ENCODE results near the gene INPP5A. TPM values are rescaled to one million over a fixed set of nuclear protein-coding genes. Genes with fewer than 3 reads are reported as not detected.

INPP5A gene
- polyA plus RNA-seq, 6 donors from 2014 or later: 1.3 to 6.7 (median 2.1) TPM

DNA sequence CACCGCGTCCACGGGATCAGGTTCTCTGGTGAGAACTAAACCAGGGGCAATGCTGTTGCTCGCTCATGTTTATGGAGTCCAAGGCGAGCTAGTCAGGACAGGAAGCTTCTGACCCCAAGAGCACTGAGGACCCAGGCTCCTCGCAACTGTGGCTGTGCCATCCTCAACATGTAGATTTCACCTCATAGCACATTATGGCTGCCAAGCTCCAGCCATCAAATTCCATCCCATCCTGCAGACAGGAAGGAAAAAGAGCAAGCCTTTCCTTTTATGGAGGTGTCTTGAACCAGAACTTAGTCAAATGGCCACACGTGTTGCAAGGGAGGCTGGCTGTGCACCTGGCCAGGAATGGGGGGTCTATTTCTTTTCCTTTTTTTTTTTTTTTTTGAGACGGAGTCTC, 264.5 kb downstream of the INPP5A start:
- H3K36me3 Mint-ChIP-seq: no peaks in the 10 kb centered on the region

DNA sequence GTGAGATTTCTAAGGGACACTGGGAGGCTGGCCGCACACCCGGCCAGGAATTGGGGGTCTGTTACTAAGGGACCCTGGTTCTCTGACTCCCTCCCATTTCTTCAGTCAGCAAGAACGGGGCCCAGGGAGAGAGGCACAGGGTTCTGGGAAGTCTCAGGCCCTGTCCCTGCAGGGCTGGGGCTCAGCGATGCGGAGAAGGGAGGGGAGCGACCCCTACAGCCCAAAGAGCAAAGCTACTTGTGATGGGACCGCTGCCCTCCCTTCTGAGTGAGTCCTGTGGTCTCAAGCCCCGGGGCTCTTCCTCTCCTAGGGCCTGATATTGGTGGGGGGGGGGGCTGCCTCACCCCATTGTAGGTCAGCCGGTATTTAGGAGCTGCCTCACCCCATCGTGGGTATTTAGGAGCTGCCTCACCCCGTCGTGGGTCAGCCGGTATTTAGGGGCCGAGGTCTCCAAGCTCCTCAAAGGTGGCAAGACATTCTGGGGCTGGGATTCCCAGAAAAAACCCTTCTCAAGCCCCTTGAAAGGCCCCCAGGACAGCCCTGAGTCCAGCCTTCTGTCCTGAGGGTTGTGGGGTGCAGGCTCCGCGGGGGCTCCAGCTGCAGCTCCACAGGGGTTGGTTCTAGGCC, 265.2 kb downstream of the INPP5A start:
- Mint-ChIP-seq H3K27me3 (peaks cover 0 to 4% (median 0%) of the 10 kb centered on the region in 3 donors), H3K36me3 (no peaks in the 10 kb centered on the region), H3K9me3 (peaks cover 0 to 5% (median 0%) of the 10 kb centered on the region in 7 donors), H3K4me1 (no peaks in the 10 kb centered on the region), H3K27ac (no peak overlapping the region), H3K4me3 (no peak overlapping the region)
- ATAC-seq (ENCODE audit: low read depth in 2 of 2): no peak
- no peak for DNase-seq

More for the DNA sequence above, 264.5 kb downstream of the INPP5A start:
- no peak overlapping the region for H3K4me3 Mint-ChIP-seq
- no peaks in the 10 kb centered on the region for H3K4me1 Mint-ChIP-seq
- peak overlapping the region in 1 of 6 donors; percentile 60 for H3K27ac Mint-ChIP-seq
- ATAC-seq (ENCODE audit: low read depth in 2 of 2) (no peak), DNase-seq (no peak)
- peaks cover 0 to 5% (median 0%) of the 10 kb centered on the region in 7 donors for H3K9me3 Mint-ChIP-seq
- peaks cover 0 to 4% (median 0%) of the 10 kb centered on the region in 3 donors for H3K27me3 Mint-ChIP-seq

DNA sequence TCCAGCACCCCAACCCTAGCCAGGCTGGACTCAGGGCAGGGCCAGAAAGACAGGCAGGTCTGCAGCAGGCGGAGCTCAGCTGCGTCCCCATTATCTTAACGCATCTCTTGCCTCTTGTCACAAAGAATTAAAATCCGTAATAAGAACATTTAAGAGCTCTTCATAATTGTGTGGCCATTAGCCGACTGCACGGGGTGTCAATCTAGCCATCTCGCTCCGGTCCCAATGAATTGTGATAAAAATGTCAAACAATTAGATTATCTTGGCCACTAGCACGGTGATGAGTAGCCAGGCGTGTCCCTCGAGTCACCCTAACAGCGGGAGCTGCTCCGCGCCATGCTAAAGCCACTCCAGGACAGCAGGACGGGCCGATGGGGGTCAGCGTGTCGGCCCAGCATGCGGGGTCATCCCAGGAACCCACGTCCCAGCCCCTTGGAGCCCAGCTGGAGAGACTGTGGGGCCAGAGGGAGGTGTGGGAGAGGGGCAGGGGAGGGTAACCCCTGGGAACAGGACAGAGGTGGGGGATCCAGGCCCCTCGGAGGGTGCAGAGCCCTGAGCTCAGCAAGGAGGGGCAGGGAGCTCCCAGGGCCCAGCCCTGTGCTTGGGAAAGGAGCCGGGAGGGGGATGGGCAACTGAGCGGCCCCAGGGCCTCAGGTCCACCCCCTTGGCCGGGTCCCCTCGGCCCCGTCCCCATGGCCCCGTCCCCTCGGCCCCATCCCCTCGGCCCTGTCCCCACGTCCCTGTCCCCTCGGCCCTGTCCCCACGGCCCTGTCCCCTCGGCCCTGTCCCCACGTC, 266.0 kb downstream of the INPP5A start:
- peaks cover 0 to 5% (median 0%) of the 10 kb centered on the region in 7 donors for H3K9me3 Mint-ChIP-seq
- peak overlapping the region in 1 of 6 donors; percentile 82 for H3K27ac Mint-ChIP-seq
- H3K4me3 Mint-ChIP-seq: no peak overlapping the region
- H3K27me3 Mint-ChIP-seq: peaks cover 0 to 4% (median 0%) of the 10 kb centered on the region in 3 donors
- no peaks in the 10 kb centered on the region for H3K4me1 Mint-ChIP-seq
- H3K36me3 Mint-ChIP-seq: no peaks in the 10 kb centered on the region
- ATAC-seq (ENCODE audit: low read depth in 2 of 2) (no peak), DNase-seq (no peak)

DNA sequence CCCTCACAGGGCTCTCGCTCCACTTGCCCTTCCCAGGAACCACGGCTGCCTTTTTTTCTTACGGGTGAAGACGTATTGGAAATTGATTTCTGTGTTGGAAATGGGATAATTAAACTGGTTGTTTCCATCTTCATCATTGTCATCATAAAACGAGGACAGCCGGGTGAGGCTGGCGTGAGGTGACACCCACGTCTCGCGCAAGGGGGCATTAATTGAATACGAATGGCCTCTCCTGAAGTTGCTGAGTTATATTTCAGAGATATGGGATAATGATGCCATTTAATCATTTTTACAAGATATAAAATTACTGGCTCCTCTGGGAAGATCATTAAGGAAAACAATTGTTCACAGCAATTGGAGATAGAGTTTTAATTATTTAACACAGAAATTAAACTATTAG, 266.7 kb downstream of the INPP5A start:
- DNase-seq (no peak), ATAC-seq (ENCODE audit: low read depth in 2 of 2) (no peak)
- no peak overlapping the region for H3K4me3 Mint-ChIP-seq
- no peaks in the 10 kb centered on the region for H3K4me1 Mint-ChIP-seq
- no peak overlapping the region for H3K27ac Mint-ChIP-seq
- peaks cover 0 to 7% (median 0%) of the 10 kb centered on the region in 3 donors for H3K27me3 Mint-ChIP-seq
- H3K9me3 Mint-ChIP-seq: peaks cover 0 to 5% (median 0%) of the 10 kb centered on the region in 7 donors
- H3K36me3 Mint-ChIP-seq: no peaks in the 10 kb centered on the region

DNA sequence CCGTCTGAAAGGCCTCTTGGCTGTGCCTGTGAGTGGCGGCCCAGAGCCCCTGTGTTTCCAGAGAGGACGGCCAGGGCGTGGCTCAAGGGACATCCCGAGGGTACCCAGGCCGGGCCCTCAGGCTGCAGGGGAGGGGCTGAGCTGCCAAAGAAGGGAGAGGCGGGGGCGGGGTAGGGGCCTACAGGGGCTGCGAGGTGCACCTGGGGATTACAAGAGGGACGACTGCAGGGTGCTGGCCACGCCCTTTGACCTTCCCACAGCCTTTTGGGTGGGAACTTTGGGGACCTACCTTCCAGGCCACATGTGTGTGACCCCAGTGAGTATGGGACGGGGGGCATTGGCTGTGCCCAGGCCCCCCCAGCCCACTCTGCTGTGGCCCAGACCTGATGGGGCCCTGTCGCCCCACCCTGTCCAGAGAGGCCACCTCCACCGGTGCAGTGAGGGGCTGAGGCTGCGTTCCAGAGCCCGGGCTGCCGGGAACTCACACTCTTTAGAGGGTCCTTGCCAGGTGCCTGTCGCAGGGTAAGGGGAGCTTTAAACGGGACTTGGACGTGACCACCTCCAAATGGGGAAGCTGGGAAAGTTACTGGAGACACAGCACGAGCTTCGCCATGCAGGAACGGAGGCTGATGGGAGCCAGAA, 267.3 kb downstream of the INPP5A start:
- H3K36me3 Mint-ChIP-seq: no peaks in the 10 kb centered on the region
- no peak for DNase-seq

DNA sequence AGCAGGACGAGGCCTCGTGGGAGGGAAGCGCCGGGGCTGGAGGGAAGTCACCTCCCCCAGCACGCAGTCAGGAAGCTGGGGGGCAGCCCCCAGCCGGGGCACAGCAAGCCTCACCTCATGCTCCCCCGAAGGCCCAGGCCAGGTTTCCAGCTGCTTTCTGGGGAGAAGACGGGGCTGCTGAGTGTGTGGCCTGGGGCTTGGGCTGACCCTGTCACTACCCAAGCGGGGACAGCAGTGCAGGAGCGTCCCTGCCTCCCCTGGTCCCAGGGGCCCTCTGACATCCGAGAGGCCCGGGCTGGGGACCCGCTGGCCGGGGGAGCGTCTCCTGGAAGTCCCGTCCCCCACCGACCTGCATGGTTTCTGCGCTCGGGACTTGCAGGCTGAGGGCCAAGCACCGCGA, 268.0 kb downstream of the INPP5A start:
- no peaks in the 10 kb centered on the region for H3K36me3 Mint-ChIP-seq
- peak overlapping the region in 1 of 6 donors; percentile 47 for H3K27ac Mint-ChIP-seq
- peaks cover 0 to under 1% (median 0%) of the 10 kb centered on the region in 3 donors for H3K4me1 Mint-ChIP-seq
- H3K4me3 Mint-ChIP-seq: no peak overlapping the region
- DNase-seq (no peak), ATAC-seq (ENCODE audit: low read depth in 2 of 2) (no peak)
- peaks cover 0 to 15% (median 6%) of the 10 kb centered on the region in 3 donors for H3K27me3 Mint-ChIP-seq
- H3K9me3 Mint-ChIP-seq: peaks cover 0 to 5% (median 0%) of the 10 kb centered on the region in 7 donors

More for the DNA sequence above, 267.3 kb downstream of the INPP5A start:
- Mint-ChIP-seq H3K9me3 (peaks cover 0 to 5% (median 0%) of the 10 kb centered on the region in 7 donors), H3K4me1 (no peaks in the 10 kb centered on the region), H3K4me3 (no peak overlapping the region), H3K27me3 (peaks cover 0 to 13% (median 5%) of the 10 kb centered on the region in 3 donors), H3K27ac (no peak overlapping the region)
- ATAC-seq (ENCODE audit: low read depth in 2 of 2): no peak

DNA sequence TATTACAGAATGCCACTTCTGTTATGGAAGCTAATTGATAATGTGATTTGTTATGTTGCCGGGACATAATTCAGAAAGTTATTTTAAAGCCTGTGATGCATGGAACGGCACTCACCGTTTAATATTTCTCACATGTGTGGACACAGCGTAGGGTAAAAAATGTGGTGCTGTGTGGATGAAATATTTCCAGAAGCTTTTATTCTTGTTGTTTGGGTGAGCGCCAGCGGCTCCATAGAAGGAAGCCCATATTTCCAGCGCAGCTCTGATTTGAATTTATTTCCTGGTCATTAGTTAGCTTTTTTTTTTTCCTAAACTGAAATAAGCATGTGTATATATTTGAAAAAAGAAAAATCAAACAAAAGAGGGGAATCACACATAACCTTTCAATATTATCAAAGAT, 268.5 kb downstream of the INPP5A start:
- ATAC-seq (ENCODE audit: low read depth in 2 of 2) (no peak), DNase-seq (no peak)
- H3K36me3 Mint-ChIP-seq: no peaks in the 10 kb centered on the region
- H3K27ac Mint-ChIP-seq: no peak overlapping the region
- H3K4me1 Mint-ChIP-seq: peaks cover 0 to 3% (median 0%) of the 10 kb centered on the region in 3 donors
- H3K9me3 Mint-ChIP-seq: peaks cover 0 to 5% (median 0%) of the 10 kb centered on the region in 7 donors
- peaks cover 0 to 15% (median 6%) of the 10 kb centered on the region in 3 donors for H3K27me3 Mint-ChIP-seq
- no peak overlapping the region for H3K4me3 Mint-ChIP-seq

DNA sequence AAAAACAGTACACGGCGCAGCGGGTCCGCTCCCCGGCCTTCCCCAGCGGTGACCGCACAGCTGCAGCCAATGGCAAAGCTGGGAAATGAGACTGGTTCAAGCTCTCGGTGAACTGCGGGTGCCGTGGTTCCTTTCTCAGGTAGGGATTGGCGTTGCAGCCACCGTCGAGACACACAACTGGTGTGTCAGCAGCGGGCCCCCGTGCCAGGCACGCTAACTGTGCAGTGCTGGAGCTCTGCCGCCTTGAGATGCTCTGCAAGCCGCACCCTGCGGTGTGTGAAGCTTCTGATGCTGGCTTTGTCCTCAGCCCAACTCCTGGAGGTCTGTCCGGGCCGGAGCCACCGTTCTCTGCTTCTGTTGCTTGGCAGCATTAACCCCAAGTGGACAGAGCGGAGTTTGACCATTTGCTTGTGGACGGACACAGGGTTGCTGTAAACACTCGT, 269.0 kb downstream of the INPP5A start:
- Mint-ChIP-seq H3K27ac (no peak overlapping the region), H3K9me3 (peaks cover 0 to 5% (median 0%) of the 10 kb centered on the region in 7 donors), H3K27me3 (peaks cover 0 to 15% (median 6%) of the 10 kb centered on the region in 3 donors), H3K36me3 (no peaks in the 10 kb centered on the region), H3K4me3 (no peak overlapping the region), H3K4me1 (peaks cover 0 to 3% (median 0%) of the 10 kb centered on the region in 3 donors)
- ATAC-seq (ENCODE audit: low read depth in 2 of 2) (no peak), DNase-seq (no peak)

DNA sequence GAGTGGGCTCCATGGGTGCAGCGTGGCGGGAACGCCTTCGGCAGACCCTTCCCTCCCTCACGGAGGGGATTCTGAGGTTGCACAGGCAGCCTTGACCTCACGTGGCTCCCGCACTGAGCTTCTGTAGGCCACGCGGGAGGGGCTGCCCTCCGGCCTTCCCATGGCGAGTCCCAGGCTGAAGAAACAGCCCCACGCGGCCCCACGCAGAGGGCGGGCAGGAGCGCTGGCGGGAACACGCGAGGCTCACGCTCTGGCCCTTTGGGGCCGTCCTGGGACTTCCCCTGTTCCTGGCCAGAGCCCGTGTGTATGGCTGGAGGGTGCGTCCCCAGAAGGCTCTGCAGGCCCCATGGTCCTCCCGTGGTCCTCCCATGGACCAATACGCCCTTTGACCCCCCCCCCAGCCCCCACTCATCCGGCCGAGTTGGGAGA, 270.0 kb downstream of the INPP5A start:
- DNase-seq (no peak), ATAC-seq (ENCODE audit: low read depth in 2 of 2) (no peak)
- Mint-ChIP-seq H3K36me3 (no peaks in the 10 kb centered on the region), H3K27ac (no peak overlapping the region), H3K9me3 (no peaks in the 10 kb centered on the region), H3K27me3 (peaks cover 0 to 15% (median 6%) of the 10 kb centered on the region in 3 donors), H3K4me1 (peaks cover 0 to 3% (median 0%) of the 10 kb centered on the region in 3 donors), H3K4me3 (no peak overlapping the region)

DNA sequence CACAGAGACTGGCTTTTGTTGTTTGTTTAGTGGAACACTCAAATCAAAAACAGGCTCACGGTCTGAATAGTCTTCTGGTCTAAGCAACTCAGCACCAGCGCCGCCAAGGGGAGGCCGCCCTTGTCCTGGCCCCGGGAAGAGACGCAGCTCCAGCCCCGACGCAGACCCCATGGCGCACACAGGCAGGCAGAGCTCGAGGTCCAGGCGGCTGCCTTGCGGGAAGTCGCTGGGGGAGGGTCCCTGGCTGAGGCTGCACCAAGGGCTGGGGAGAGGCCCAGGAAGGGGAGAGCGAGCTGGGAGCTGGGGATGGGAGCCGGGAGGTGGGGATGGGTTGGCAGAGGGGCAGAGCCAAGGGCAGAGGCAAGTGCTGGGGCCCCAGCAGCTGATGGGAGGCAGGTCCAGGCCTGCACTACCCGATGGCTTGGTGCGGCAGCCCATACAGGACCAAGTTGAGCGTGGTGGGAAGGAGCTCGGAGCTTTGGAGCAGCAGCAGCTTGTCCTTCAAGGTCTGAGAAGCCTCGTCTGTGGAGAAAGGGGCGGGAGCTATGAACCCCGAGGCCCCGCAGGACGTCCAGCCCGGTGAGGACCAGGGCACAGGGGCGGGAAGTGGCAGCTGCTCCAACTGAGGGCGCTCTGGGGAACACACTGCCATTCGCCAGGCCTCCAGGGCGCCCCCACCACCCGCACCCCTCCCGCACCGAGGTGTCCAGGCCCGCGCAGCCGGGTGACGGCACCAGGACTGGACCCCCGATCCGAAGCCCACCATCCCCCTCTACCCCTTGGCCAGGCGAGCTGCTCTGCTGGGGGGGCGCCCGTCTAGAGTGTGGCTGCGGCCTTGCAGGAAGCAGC, 271.0 kb downstream of the INPP5A start:
- ATAC-seq (ENCODE audit: low read depth in 2 of 2) (no peak), DNase-seq (no peak)
- no peaks in the 10 kb centered on the region for H3K36me3 Mint-ChIP-seq
- no peaks in the 10 kb centered on the region for H3K9me3 Mint-ChIP-seq
- no peak overlapping the region for H3K27ac Mint-ChIP-seq
- H3K27me3 Mint-ChIP-seq: peaks cover 0 to 16% (median 6%) of the 10 kb centered on the region in 3 donors
- peaks cover 0 to 3% (median under 1%) of the 10 kb centered on the region in 3 donors for H3K4me1 Mint-ChIP-seq
- H3K4me3 Mint-ChIP-seq: no peak overlapping the region

DNA sequence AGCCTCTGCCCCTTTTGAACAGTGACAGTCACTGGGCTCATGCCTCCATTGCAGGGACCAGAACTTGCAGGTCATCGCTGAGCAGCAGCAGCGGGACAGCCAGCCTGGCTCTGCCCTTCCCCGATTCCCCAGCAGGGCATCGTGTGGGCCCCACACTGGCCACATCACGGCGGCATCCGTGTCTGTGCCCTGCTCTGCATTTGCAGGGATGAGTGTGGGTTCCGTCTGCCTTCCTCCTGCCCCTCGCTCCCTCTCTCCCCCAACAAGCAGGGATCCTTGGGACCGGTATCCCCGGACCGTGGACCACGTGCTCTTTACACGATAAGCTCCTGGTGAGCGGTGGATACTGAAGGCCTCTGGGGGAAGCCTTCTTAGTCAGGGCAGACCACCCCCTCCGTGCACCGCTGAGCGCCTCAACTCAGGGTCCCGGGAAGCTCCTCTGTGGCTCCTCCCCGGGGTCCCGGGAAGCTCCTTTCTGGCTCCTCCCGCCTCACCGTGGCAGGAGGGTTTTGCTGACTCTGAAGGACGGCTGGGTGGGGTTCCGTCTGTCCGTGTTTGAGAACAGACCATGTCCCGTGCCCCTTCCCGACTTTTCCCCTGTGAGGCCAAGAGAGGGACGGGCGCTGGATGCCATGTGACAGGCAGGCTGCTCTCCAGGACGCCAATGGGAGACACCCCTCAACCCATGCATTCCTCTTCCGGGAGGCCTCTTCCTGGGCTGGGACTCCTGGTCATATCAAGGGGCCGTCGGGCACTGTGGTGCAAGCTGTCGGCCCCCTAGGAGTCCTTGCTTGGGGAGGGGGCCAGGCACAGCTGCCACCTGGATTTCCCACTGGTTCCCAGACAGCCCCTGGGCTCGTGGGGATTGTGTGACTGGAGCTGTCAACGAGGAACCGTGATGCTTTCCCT, 271.9 kb downstream of the INPP5A start:
- Mint-ChIP-seq H3K27ac (peak overlapping the region in 1 of 6 donors; percentile 33), H3K36me3 (no peaks in the 10 kb centered on the region), H3K27me3 (peaks cover 0 to 18% (median 6%) of the 10 kb centered on the region in 3 donors), H3K9me3 (no peaks in the 10 kb centered on the region), H3K4me3 (no peak overlapping the region), H3K4me1 (peaks cover 0 to 3% (median 3%) of the 10 kb centered on the region in 3 donors)
- ATAC-seq (ENCODE audit: low read depth in 2 of 2) (no peak), DNase-seq (no peak)
